Glomerular visceral epithelial cell (primary cell): ENCODE results near the gene DNAH17.

Source experiments
- DNase-seq: peaks from one replicate; pipeline ENCODE4 v3.0.0-alpha.2; 2016; ENCODE audit errors: extremely low spot score

Gene DNAH17

DNA sequence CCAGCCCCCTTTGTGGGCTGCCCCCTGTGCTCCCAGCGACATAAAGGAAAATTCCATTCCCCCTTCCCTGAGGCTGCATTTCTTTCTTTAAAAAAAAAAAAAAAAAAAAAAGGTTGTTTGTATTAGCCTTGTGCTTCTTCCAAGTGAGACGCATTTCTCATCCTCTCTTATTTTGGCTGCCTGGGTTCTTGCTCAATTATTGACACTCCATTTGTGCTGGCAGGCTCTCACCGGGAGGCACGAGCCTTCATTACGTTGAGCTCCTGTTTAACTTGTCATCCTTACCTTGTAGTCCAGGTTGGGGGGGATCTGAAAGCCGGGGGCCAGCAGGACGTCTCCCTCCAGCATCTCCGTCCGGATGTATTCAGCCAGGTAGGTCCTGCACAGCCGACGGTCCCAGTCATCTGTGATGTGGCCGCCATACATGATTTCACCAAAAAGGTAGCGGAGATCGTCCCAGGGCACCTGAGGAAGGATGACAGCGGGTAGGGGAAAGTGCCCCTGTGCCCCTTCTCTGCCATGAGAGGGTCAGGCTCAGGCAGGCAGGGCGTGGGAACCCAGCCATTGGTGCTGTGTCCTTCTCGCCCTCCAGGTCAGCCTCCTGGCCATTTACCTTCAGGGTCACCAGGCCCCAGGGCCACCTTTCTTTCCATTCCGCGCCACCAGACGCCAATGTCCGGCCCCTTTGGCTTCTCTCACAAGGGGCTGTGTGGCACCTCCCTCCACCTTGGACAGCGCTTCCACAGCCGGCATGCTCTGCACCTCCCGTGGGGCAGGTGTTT, 148.2 kb downstream of the DNAH17 start:
- DNase-seq: no peak

DNA sequence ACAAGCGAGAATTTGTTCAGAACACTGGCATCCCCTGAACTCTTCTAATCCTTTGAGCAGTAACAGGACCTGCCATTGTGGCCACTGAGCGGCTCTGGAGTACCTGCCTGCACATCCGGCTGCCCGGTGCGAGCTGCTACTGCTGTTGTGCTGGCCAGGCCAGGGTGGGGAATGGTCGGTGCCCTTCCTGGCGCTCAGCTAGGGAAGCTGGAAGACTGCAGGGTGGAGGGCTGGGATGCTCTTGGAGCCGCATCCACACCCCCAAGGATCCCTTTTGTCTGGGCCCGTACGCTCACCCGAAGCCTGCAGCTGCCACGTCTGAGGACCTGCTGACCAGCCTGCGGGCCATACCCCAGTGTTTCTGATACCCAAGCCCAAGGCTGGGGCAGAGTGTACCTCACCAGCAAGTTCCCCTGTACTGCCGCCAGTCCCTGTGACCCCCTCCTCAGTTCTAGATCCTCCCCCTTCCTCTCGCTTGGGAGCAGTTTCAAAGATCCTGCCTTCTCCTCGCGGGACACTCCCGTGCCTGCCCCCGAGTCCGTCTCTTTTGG, 149.1 kb downstream of the DNAH17 start:
- no peak for DNase-seq

DNA sequence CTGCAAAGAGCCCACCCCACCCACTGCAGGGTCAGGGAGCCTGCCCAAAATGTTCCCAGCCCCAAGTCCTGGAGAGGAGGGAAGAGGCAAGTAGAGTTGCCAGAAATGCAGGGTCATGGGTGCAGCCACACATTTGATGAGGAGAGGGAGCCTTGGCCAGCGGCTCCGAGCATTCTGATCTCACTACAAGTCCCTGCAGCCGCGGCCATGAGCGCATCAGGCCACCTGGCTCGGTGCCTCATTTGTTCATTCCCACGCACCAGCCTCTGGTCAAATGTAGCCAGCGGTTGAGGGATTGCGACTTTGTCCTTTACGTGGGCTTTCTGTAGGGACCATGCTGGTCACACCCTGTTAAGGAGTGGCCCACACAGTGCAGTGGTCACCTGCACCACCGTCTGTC, 150.1 kb downstream of the DNAH17 start:
- no peak for DNase-seq

DNA sequence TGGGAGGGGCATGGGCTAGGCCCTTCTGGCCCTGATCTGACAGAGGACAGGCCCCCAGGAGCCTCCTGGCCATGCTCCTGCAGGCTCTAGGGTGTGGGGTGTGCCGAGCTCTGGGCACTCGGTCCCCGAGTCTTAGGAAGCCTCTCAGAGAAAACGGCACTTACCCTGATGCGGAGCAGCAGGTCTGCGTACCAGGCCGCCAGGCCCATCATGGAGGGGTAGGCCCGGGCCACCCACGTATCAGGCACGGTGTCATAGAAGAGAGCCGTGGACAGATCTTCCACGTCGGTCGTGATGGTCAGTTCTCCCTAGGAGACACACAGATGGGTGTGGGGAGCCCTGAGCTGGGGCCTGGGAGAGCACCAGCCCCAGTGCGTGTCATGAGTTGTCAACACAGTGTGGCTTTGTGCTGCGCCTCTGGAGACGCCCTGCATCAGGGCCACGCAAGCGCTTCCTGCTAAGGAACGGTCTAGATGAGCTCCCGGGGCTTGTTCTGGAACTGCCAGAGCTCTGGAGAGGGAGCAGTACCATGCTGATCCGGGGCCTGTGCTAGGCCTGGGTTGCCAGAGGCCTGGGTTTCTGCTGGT, 150.8 kb downstream of the DNAH17 start:
- DNase-seq: no peak

DNA sequence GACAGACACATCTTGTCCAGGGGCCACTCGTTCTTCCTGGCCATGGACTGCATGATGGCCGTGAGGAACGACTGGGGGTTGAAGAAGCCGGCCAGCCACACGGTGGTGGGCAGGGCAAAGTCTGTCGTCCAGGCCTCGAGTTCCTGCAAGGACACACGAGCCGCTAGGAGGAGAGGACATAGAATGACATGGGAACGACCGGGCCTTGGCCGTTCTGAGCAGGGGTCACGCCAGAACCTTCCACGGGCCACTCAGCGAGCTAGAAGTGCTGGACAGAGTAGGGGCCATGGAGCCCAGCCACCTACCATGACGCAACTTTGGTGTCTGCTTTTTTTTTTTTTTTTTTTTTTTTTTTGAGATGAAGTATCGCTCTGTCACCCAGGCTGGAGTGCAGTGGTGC, 151.8 kb downstream of the DNAH17 start:
- no peak for DNase-seq

DNA sequence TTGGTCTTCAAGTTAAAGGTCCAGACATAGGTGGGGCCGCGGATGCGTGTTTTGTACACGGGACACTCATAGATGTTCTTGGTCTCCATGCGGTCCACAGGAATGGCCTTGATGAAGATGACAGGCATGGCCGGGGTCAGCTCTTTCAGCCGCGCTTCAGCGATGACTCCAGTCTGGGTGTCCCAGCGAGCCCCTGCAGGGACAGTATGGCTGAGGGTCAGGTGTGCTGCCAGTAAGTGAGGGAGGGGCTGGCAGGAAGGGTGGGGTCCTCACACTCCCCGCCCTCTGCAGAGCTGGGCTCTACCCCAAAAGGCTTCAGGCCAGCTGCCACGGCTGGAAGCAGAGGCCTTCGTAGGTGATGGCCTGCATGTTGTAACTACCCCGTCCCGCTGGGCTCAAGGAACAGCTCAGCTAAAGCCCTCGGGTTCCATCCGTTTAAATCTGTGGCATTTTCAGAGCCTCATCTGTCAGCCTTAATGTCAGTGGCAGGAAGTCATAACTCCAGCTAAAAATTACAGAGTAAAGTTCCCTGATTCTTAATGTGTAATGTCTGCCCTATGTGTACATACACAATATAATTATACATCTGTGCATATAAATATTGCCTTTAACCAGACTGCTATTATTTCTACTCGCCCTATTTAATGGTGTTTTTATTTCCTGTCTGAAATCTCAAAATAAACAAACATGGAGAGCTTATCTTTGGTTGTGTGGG, 153.1 kb downstream of the DNAH17 start:
- DNase-seq: no peak

DNA sequence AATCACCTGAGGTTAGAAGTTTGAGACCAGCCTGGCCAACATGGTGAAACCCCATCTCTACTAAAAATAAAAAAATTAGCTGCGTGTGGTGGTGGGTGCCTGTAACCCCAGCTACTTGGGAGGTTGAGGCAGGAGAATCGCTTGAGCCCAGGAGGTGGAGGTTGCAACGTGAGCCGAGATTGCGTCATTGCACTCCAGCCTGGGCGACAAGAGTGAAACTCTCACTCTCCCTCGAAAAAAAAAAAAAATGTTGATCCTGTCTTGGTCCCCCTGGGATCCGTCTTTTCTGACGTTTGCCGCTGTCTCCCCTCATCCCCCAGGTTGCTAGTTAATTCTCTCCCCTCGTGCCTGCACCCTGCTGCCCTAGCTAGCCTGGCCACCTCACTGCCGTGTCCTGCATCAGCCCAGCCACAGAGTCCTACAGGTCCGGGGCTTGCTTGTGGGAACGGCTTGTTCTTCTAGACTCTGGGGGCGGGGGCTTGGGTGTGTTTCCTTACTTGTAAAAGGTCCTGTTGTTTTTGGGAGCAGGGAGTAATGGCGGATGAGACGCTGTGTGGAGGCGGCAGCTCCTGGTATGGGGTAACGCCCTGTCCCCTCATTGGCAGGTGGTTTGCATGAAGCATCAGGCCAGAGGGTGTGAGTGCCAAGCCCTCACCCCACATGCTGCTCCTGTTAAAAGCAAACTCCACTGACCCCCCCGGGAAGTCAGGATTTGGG, 154.2 kb downstream of the DNAH17 start:
- no peak for DNase-seq

DNA sequence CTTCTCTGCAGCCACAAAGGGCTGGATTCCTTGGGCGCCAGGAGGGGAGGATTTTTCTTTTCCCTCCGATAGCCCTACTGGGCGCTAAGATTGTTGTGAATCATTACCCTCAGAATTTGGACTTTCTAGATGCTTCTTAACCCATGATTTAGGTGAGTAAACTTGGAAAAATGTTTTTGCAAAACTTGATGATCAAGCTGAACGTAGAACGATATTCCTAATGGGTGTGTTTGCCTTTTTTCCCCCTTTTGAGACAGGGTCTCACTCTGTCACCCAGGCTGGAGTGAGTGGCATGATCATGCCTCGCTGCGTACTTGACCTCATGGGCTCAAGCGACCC, 155.0 kb downstream of the DNAH17 start:
- DNase-seq: no peak

DNA sequence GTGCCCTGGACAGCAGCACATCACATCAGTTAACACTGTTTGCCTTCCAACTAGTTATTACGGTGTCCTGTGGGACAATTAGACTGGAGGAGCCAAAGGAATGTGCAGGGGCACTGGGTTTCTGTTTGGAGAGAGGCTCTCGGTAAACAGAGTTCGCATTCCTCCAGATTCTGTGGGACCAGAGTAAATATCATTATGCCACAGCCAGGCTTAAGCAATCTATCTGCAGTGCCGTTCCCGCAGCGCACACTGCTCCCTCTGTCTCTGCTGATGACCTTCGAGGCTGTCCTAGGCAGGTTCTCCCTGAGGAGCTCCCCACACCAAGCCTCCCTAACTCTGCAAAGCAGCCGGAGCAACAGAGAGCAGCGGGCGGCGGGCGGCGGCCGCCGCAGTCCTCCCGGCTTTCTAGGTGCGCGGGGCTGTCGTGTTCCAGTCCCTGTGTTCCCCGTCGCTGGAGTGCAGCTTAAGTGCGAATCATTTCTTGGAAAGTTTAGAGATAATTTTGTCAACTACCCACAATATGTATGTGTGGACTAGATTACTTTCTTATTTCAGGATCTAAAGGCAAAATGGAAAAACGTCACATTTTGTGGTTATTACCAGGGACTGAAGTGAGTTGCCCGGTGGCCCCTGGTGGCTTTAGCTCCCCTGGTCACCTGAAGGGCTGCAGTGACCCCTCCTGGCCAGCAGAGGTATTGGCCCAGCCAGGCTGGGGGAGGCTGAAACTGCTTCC, 155.5 kb downstream of the DNAH17 start:
- DNase-seq: peak; percentile 72

DNA sequence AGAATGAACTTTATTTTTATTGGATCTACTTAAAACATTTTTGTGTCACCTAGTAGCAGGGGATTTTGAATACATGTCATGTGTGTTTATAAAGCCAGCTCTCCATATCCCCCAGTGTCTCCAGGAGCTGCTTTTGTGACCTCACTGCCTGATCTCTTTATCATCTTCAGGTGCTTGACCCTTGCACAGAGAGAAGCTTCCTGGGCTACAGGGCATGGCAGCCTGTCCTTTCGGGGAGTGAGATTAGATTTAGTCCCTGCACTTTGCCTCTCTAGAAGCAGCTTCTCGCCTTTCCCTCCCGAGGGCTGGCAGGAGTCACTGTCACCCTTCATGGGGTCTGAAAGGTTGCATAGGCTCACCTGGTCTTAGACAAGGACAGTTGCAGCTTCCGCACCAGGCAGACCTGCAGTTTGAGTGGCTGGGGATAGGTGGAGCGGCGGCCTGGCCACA, 156.1 kb downstream of the DNAH17 start:
- no peak for DNase-seq

DNA sequence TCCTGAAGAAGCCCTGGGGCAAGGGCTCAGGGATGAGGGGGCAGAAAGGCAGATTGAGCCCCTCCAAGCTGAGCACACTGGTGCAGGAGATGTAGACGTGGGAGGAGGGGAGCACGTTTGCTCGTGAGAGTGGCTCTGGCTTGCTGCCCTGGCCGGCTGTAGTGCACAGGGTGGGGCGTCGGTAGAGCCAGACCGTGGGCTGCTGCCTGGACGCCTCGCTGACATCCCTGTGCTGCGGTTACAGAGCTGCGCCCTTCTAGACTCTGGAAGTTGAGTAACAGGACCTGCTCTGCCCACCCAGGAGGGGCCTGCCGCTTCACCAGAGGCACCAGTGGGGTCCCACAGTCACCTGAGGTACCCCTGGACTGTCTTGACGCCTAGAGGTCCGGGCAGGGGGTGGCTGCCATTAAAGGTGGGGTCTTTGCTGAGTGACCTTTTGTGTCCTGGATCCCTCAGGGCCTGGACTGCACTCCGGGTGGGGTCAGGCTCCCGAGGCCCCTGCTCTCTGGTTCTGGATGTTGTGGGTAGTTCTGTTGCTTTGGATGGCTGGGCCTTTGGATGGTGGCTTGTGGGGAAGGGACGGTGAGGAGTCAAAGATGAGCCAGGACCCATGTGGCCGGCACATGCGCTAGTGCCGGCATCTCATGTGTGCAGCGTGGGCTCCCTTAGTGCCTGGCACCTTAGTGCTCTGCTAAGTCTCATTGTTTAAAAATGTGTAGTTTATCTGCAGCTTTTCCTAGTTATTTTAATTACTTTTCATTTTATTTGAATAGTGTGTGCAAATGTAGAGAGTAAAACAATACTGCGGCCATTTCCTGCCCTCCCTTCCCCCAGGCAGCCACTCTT, 157.0 kb downstream of the DNAH17 start:
- no peak for DNase-seq

DNA sequence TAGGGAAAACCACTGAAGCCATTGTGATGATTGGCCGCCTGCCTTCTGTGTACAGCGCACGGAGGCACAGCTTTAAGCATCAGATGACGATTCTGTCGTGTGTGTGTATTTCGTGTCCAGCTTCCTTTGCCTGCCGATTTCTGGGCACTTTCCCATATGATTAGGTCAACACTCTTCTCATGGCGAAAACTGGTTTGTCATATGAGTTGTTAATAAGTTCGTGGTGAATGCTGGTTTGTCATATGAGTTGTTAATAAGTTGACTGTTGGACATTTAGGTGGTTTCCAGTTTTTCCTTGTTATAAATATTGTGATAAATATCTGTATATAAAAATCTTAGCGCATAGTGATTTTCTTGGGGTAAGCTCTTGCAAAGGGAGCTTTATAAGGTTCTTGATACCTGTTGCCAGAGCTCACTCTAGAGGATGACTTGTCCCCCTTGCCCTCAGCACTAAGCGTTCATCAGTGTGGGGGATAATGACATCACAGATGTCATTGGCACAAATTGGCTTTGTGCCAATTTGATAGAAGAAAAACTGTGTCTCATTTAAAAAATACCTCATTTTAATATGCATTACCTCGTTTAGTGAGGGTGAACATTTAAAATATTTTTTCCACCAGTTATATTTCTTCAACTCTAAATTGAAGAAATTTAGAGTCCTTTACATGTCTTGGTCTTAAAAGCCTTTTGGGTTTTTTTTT, 158.7 kb downstream of the DNAH17 start:
- no peak for DNase-seq

DNA sequence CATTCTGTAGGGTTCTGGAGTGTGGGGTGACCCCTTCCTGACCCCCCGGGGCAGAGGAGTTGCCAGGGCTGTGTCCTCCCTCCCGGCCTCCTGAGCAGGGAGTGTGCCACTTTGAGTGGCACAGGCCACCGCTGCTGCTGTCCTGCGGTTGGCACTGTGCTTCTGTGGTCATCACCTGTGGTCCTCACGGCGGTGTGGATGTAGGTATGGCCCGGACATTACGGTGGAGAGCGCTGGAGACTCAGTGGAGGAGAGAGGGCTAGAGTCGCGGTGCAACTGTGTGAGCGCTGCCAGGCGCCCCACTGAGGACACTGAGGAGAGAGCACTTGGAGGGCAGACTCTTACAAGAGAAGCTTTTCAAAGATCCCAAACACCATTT, 159.7 kb downstream of the DNAH17 start:
- no peak for DNase-seq

DNA sequence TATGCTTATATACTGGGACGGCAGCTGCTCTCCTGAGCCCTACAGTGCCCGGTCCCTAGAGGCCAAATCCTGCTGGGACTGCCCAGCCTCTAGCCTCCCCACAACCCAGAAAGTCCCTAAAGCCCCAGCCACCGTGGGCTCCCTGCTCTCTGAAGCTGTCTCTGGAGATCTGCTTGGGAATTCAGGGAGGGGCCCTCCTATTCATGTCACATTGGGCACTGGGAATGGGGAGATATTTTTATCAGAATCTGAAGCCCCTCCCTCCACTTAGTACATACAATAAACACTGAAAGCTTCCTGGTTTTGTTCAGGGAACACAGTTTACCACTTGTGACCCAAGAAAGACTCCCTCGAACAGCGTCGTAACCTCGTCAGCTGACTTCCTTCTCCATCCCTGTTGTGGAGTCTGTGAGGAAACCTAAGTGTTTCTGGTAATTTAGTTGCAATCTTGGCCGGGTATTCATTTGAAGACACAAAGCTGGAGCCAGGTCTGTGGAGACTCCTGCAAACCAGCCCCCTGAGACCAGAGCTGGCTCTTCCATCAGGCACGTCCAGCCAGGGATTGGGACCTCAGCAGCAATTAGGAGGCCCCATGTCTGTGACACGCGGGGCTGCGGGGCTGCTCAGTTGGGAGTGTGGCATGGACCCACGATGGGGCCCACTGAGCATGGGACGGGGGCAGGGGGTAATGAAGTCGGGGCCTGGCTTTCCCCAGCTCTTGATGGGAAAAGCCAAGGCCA, 160.2 kb downstream of the DNAH17 start:
- no peak for DNase-seq

DNA sequence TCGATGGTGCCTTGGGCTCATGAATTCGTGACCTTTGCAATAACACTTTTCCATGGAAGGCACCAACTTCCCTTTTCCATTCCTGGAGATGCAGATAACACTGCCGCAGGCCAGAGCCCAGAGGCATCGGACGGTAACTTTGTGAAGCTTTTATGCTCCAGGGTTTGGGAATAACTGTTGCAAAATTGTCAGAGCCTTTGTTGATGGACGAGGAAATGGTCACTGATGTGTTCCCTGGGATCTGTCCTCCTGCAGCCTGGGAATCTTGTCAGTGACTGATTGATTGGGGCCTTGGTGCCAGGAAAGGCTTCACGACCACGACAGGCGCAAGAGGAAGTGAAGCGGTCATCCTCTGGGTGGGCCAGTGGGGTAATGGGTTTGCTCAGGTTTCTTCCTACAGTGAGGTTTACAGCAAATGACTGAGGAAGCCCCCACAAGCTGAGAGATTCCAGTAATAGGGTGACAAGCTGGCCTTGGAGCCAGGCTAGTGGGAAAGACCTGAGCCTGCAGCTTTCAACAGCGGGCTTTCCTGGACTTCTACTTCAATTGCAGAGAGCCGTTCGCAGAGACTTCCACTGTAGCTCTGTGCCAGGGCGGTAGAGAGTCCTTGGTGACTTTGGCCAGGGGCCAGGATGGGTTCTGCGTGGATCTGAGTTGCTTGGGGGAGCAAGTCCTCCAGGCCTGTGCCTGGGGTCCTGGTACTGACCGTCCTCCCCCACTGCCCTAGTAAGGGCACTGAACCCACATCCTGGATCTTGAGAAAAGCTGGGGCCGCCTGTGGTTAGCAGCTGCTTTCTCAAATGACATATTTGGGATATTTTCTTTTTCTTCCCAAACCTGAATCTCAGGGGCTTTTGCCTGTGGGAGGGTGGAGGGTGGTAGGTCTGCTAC, 161.1 kb downstream of the DNAH17 start:
- DNase-seq: peak; percentile 46

DNA sequence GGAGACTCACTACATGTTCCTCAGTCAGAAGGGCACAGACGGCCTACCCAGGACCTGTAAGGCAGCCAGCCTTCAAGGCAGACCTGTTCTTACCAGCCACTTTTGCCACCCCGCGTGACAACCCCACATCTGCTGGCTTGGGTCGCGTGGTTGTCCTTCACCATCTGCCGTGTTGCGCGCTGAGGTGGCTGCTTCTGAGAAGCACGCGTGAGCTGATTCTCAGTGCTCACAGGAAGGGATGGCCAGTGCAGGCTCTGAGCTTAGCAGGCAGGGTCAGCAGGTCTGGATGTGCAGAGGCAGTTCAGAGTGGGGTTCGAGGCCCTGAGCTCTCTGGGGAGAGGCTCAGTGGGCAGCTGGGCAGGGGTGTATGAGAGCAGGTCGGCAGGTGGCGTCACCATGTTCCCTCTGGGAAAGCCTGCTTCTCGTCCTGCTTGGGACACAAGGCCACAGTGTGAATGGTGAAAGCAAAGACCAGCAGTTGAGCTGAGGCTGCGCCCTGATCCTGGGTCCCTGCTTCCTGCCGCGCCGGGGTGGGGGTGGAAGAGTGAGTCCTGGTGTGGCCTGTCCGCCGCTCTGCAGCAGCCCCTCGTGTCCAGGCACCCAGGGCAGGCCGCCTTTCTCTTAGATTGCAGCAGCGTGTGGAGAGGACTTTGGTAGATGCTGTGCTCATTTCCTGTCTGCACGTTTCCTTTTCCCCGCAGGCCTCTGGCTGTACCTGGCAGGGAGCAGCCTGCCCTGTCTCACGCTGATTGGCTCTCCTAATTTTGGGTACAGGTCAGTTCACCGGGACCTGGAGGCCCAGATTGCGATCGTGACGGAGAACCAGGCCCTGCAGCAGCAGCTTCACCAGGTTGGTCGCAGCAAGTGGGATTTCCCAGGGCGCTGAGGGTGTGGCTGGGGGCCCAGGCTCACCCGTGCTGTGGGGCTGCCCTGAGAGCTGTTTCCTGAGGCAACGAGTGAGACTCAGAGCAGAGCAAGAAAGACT, 162.7 kb downstream of the DNAH17 start:
- DNase-seq: no peak

DNA sequence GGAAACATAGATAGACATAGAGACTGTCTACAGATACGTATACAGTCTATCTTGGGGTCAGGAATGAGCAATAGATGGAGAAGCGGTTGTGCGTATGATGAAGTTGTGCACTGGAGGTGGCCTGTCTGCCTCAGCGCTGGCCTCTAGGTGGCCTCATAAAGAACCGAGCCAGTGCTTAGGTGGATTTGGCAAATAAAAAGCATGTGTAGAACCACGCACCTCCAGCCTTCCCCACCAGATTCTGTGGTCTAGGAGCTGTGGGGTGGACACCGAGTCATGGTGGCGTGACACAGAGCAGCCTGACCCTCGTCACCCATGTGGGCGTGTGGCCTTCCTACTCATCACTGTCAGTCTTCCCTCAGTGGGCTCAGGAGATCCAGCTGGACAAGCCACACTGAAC, 164.8 kb downstream of the DNAH17 start:
- DNase-seq: peak; percentile 26
